IgD-negative memory B cell (primary cell): ENCODE measurements around the gene METTL24. TPM values are rescaled to one million over a fixed set of nuclear protein-coding genes. Genes with fewer than 3 reads are reported as not detected.
"Not testable (repeated sequence)": the region's sequence is repeated elsewhere in the genome, so short reads cannot be mapped to it uniquely, and the experiment has no call there.

ENCODE experiments used
- H3K27ac Mint-ChIP-seq, 3 donors: one replicate each; pipeline ENCODE4 v1.8.0; 2020 to 2022; ENCODE audit warnings: mild to moderate bottlenecking in 3 of 3, mixed read lengths in 3 of 3, moderate library complexity in 1 of 3
- H3K27me3 Mint-ChIP-seq: one replicate; pipeline ENCODE4 v1.8.0; 2021; ENCODE audit warnings: mixed read lengths
- H3K36me3 Mint-ChIP-seq: one replicate; pipeline ENCODE4 v1.8.0; 2020; ENCODE audit warnings: mild to moderate bottlenecking, mixed read lengths
- H3K4me1 Mint-ChIP-seq, 3 donors: one replicate each; pipeline ENCODE4 v1.8.0; 2020 to 2022; ENCODE audit warnings: mixed read lengths in 3 of 3, mild to moderate bottlenecking in 1 of 3
- H3K4me3 Mint-ChIP-seq, 4 donors: one replicate each; pipeline ENCODE4 v1.8.0; 2020 to 2022; ENCODE audit warnings: mild to moderate bottlenecking in 4 of 4, mixed read lengths in 4 of 4, moderate library complexity in 3 of 4
- H3K9me3 Mint-ChIP-seq, 3 donors: one replicate each; pipeline ENCODE4 v1.8.0; 2020 to 2021; ENCODE audit warnings: mixed read lengths in 3 of 3, mild to moderate bottlenecking in 1 of 3
- polyA plus RNA-seq: library from polyadenylated mRNA; unstranded; fragments of 300-500 nt; fragmentation: Illumina TruSeq; gene quantifications from one replicate; pipeline ENCODE4 v1.2.3, GENCODE V29; 2021

Gene METTL24
- polyA plus RNA-seq, 1 donor from 2014 or later = not detected

DNA sequence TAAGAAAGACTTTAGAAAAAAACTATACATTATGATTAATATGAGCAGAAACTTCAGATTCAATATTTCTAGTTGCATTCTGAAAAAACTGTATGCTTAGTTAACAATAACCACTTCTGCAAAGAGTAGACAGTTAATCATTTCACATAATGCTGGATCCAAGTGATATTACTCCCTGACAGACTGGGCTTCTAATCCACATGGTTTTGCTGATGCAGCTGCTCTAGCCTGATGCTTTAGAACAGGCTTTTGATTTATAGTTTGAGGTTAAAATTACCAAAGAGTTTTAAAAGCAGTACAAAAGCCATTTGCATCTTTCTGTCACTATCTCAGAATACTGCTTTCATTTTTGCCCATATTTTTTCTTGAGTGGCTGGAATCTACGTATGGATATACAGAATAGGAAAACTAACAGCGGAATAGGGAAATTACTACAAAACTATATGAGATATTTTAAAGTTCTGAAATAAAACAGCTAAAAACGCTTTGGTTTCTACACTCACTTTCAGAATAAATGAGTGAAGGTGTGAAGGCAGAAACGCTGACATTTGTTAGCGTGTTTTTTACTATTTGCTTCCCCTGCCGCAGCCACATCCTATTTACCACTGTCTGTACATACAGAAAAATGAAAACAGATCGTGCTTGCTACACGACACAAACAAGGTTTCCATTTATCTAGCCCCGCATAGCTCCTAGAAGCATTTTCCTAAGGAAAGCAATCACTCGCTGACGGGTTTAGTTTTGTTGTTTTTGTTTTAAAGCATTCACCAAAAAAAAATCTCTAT lies 61.7 kb downstream of the METTL24 start:
- Mint-ChIP-seq H3K4me3 (no peak overlapping the region), H3K36me3 (no peaks in the 10 kb centered on the region), H3K9me3 (peaks cover 0 to 3% (median 0%) of the 10 kb centered on the region in 3 donors), H3K27me3 (peaks cover 26% of the 10 kb centered on the region), H3K27ac (no peak overlapping the region), H3K4me1 (peaks cover 0 to 6% (median 3%) of the 10 kb centered on the region in 3 donors)

DNA sequence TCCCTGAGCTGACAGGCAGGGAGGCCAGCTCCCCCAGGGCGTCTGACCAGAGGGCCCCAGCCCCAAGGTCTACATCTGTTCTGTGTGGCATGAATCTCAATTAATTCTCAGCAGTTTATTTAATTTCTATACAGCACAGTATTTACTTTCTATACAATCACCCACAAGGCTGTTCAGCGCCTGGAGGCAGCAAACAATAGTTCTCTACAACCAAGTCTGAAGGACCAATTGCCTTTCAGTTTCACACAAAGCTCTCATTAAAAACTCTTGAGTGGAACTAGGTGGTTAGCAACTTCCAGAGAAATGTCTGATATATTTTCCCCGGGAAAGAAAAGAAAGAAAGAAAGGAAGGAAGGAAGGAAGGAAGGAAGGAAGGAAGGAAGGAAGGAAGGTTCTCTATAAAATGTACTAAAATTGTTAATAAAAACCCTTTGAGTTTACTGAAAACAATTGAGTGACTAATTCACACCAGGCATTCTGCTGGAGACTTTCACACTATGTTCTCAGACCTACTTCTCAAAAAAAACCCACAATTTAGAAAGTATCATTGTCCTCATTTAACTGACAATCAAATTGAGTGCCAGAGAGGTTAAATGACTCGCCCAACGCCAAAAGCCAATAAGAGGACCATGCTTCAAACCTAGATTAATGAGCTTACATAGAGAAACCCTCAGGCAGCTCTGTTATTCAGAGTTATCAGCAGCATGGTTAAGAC lies 62.5 kb downstream of the METTL24 start:
- Mint-ChIP-seq H3K9me3 (peaks cover 3% of the 10 kb centered on the region in 3 donors), H3K27me3 (peaks cover 21% of the 10 kb centered on the region), H3K36me3 (no peaks in the 10 kb centered on the region), H3K27ac (no peak overlapping the region), H3K4me3 (no peak overlapping the region), H3K4me1 (peaks cover 0 to 6% (median 3%) of the 10 kb centered on the region in 3 donors)

DNA sequence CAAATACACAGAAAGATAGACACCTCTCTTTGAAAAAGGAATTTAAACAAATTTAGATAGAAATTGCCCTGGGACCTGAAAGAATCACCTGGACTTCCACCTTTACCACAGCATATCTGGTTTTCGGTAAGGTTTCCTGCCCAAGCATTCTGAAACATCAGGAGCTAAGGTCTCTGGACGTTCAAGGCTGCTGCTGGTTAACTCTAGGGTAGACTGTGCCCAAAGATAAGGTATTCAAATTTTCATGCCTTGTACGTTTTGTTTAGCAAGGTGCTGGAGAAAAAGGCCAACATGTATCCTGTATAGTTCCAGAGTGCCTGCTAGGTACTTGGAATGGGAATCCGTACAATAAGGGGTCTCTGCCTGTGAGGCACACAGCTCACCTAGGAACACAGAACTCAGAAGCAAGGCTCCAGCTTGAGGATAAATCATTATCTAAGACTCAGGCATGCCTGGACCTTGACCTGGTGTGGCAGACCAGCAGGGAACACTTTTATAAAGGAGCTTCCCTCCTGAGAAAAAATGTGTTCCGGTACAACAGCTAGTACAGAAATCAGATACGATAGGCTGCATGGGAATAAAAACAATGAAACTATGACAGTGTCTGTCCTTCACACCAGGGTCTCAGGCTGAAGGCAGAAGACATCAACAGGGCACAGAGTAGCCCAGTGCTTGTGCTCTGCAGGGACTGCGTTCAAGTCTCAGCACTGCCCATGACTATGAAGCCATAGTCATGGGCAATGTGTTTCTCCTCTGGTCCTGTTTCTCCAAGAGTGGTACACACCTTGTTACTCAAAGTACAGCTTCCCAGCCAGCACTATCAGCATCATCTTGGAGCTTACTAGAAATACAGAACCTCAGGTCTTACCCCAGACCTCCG lies 70.4 kb downstream of the METTL24 start:
- no peaks in the 10 kb centered on the region for H3K36me3 Mint-ChIP-seq
- no peak overlapping the region for H3K27ac Mint-ChIP-seq
- no peak overlapping the region for H3K4me3 Mint-ChIP-seq
- peaks cover 10% of the 10 kb centered on the region for H3K27me3 Mint-ChIP-seq
- H3K4me1 Mint-ChIP-seq = no peaks in the 10 kb centered on the region
- peaks cover 4 to 7% (median 7%) of the 10 kb centered on the region in 3 donors for H3K9me3 Mint-ChIP-seq

- no peaks in the 10 kb centered on the region for H3K36me3 Mint-ChIP-seq
- peaks cover 11% of the 10 kb centered on the region for H3K27me3 Mint-ChIP-seq
- no peaks in the 10 kb centered on the region for H3K4me1 Mint-ChIP-seq
- no peak overlapping the region for H3K27ac Mint-ChIP-seq
- peaks cover 1 to 4% (median 4%) of the 10 kb centered on the region in 3 donors for H3K9me3 Mint-ChIP-seq
- no peak overlapping the region for H3K4me3 Mint-ChIP-seq
Observed at GRCh38 chr6:110285306-110286060, 72.7 kb downstream of the METTL24 start.

DNA sequence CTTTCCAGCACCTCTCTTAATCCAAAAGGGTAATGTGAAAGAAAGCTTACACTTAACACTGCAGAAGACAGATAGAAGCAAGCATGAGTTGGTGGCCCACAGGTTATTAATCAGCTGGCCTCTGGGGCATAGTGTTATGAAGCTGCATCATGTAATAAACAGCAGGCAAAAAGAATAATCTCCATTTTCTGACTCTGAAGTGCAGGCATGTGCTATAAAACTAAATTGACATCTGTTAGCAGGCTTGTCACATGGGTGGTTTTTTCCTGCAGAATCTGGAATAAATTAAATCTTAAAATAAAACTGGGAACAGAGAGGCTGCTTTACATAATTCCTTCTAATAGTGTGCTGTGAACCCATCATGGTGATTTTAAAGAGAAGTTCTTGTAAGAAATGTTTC lies 73.3 kb downstream of the METTL24 start:
- Mint-ChIP-seq H3K4me1 (no peaks in the 10 kb centered on the region), H3K27me3 (peaks cover 11% of the 10 kb centered on the region), H3K27ac (no peak overlapping the region), H3K4me3 (no peak overlapping the region), H3K9me3 (peaks cover 0 to 1% (median under 1%) of the 10 kb centered on the region in 3 donors), H3K36me3 (no peaks in the 10 kb centered on the region)

DNA sequence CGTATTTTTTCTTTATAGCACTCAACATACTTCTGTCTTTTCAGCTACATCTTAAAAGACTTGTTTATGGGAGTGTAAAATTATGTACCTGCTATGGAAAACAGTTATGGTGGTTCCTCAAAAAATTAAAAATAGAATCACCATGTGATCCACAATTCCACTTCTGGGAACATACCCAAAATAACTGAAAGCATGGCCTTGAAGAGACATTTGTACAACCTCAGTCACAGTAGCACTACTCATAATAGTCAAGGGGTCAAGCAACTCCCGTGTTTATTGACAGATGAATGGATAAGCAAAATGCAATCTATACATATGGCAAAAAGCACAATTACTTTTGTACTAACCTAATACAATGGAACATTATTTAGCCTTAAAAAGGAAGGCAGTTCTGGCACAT lies 74.5 kb downstream of the METTL24 start:
- Mint-ChIP-seq H3K4me1 (no peaks in the 10 kb centered on the region), H3K36me3 (no peaks in the 10 kb centered on the region), H3K9me3 (peaks cover 0 to 4% (median 3%) of the 10 kb centered on the region in 3 donors), H3K27me3 (peaks cover 11% of the 10 kb centered on the region), H3K4me3 (no peak overlapping the region), H3K27ac (no peak overlapping the region)

GRCh38 chr6:110282412-110282811 lies 75.7 kb downstream of the METTL24 start:
- Mint-ChIP-seq H3K4me1 (no peaks in the 10 kb centered on the region), H3K27ac (no peak overlapping the region)

GRCh38 chr6:110277100-110277665 lies 81.0 kb downstream of the METTL24 start:
- Mint-ChIP-seq H3K36me3 (no peaks in the 10 kb centered on the region), H3K27me3 (peaks cover 5% of the 10 kb centered on the region), H3K4me3 (no peak overlapping the region), H3K27ac (no peak overlapping the region), H3K4me1 (no peaks in the 10 kb centered on the region), H3K9me3 (peaks cover 0 to 4% (median 2%) of the 10 kb centered on the region in 3 donors)

More at GRCh38 chr6:110282412-110282811, 75.7 kb downstream of the METTL24 start:
- Mint-ChIP-seq H3K9me3 (peaks cover 0 to 4% (median 3%) of the 10 kb centered on the region in 3 donors), H3K36me3 (no peaks in the 10 kb centered on the region), H3K4me3 (no peak overlapping the region), H3K27me3 (peaks cover 9% of the 10 kb centered on the region)

GRCh38 chr6:110272781-110273180 lies 85.4 kb downstream of the METTL24 start:
- not testable (repeated sequence) for H3K4me1 Mint-ChIP-seq, H3K4me3 Mint-ChIP-seq, H3K27ac Mint-ChIP-seq, H3K9me3 Mint-ChIP-seq, H3K36me3 Mint-ChIP-seq, H3K27me3 Mint-ChIP-seq

GRCh38 chr6:110271732-110272022 lies 86.5 kb downstream of the METTL24 start:
- H3K4me1 Mint-ChIP-seq = no peaks in the 10 kb centered on the region
- H3K36me3 Mint-ChIP-seq = no peaks in the 10 kb centered on the region
- peaks cover 0 to 4% (median 0%) of the 10 kb centered on the region in 3 donors for H3K9me3 Mint-ChIP-seq
- H3K27ac Mint-ChIP-seq = no peak overlapping the region
- H3K4me3 Mint-ChIP-seq = no peak overlapping the region
- peaks cover 4% of the 10 kb centered on the region for H3K27me3 Mint-ChIP-seq

- Mint-ChIP-seq H3K4me1 (peaks cover 0 to 2% (median 0%) of the 10 kb centered on the region in 3 donors), H3K36me3 (peaks cover 1% of the 10 kb centered on the region), H3K9me3 (peaks cover 0 to 7% (median 0%) of the 10 kb centered on the region in 3 donors), H3K4me3 (no peak overlapping the region), H3K27me3 (peaks cover 2% of the 10 kb centered on the region), H3K27ac (no peak overlapping the region)
Observed at GRCh38 chr6:110270165-110270564, 88.0 kb downstream of the METTL24 start.

- H3K27ac Mint-ChIP-seq = no peak overlapping the region
- H3K4me3 Mint-ChIP-seq = no peak overlapping the region
- H3K9me3 Mint-ChIP-seq = peaks cover 0 to 7% (median 0%) of the 10 kb centered on the region in 3 donors
- H3K27me3 Mint-ChIP-seq = no peaks in the 10 kb centered on the region
- peaks cover 0 to 2% (median 0%) of the 10 kb centered on the region in 3 donors for H3K4me1 Mint-ChIP-seq
- H3K36me3 Mint-ChIP-seq = peaks cover 1% of the 10 kb centered on the region
Observed at GRCh38 chr6:110269623-110270022, 88.5 kb downstream of the METTL24 start.

DNA sequence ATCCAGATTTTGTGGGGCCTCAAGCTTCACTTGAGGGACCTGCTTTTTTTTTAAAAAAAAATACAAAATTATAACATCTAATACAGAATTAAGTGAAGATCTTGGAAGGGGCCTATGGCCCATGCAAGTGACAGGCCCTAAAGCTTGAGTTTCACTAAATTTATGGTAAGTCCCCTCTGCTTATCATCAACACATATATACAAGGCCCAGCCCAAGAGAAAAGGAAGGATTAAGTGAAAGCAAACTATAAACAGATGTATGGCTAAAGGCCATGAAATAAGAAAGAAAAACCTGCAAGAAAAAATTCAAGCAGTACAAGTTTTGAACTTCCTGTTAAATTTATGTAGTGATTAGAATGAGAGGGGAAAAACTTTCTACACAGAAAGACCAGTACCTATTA lies 91.2 kb downstream of the METTL24 start:
- peaks cover 1% of the 10 kb centered on the region for H3K27me3 Mint-ChIP-seq
- no peak overlapping the region for H3K27ac Mint-ChIP-seq
- H3K9me3 Mint-ChIP-seq = peaks cover 0 to 7% (median 0%) of the 10 kb centered on the region in 3 donors
- peaks cover 1% of the 10 kb centered on the region for H3K36me3 Mint-ChIP-seq
- peaks cover 0 to 2% (median 0%) of the 10 kb centered on the region in 3 donors for H3K4me1 Mint-ChIP-seq
- H3K4me3 Mint-ChIP-seq = no peak overlapping the region

GRCh38 chr6:110265273-110265672 lies 92.9 kb downstream of the METTL24 start:
- Mint-ChIP-seq H3K4me3 (no peak overlapping the region), H3K36me3 (peaks cover 1% of the 10 kb centered on the region), H3K9me3 (peaks cover 0 to 7% (median 4%) of the 10 kb centered on the region in 3 donors), H3K27ac (no peak overlapping the region), H3K27me3 (peaks cover 1% of the 10 kb centered on the region), H3K4me1 (peaks cover 0 to 2% (median 0%) of the 10 kb centered on the region in 3 donors)
